H9 (cell line): Measurements from ENCODE around the gene MRPL55. TPM values are rescaled to one million over a fixed set of nuclear protein-coding genes. Genes with fewer than 3 reads are reported as not detected.
"Not testable (repeated sequence)": the region's sequence is repeated elsewhere in the genome, so short reads cannot be mapped to it uniquely, and the experiment has no call there.

Source experiments
- DNase-seq: peaks from one replicate; pipeline ENCODE4 v3.0.0-alpha.2; 2017
- H2AFZ ChIP-seq: one replicate; pipeline ENCODE4 v1.6.1; 2013; ENCODE audit warnings: mild to moderate bottlenecking, low read length, control low read depth, moderate library complexity
- H2AK5ac ChIP-seq: 2 replicates; pipeline ENCODE4 v1.6.1; 2013; ENCODE audit warnings: low read length, control low read depth, mixed read lengths; ENCODE audit not compliant: insufficient read length
- H2BK120ac ChIP-seq: one replicate; pipeline ENCODE4 v1.6.1; 2013; ENCODE audit warnings: low read depth, mild to moderate bottlenecking, low read length, control low read depth, inconsistent platforms; ENCODE audit not compliant: poor library complexity, severe bottlenecking
- H2BK12ac ChIP-seq: 2 replicates; pipeline ENCODE4 v1.6.1; 2013; ENCODE audit warnings: low read length, control low read depth, mixed read lengths, low read depth; ENCODE audit not compliant: insufficient read length
- H2BK15ac ChIP-seq: 2 replicates; pipeline ENCODE4 v1.6.1; 2013; ENCODE audit warnings: low read depth, low read length, control low read depth
- H2BK20ac ChIP-seq: one replicate; pipeline ENCODE4 v1.6.1; 2013; ENCODE audit warnings: low read depth, mild to moderate bottlenecking, low read length, control low read depth, inconsistent platforms; ENCODE audit not compliant: poor library complexity, severe bottlenecking
- H2BK5ac ChIP-seq: 2 replicates; pipeline ENCODE4 v1.6.1; 2013; ENCODE audit warnings: low read length, control low read depth, mixed read lengths; ENCODE audit not compliant: insufficient read length
- H3K14ac ChIP-seq: 2 replicates; pipeline ENCODE4 v1.6.1; 2013; ENCODE audit warnings: low read length, control low read depth; ENCODE audit not compliant: insufficient read depth
- H3K18ac ChIP-seq: 2 replicates; pipeline ENCODE4 v1.6.1; 2013; ENCODE audit warnings: low read depth, mild to moderate bottlenecking, mixed read lengths, low read length, control low read depth; ENCODE audit not compliant: insufficient read length
- H3K23ac ChIP-seq: 2 replicates; pipeline ENCODE4 v1.6.1; 2013; ENCODE audit warnings: low read length, control low read depth, mixed read lengths, low read depth; ENCODE audit not compliant: insufficient read length
- H3K23me2 ChIP-seq: 2 replicates; pipeline ENCODE4 v1.6.1; 2013; ENCODE audit warnings: low read depth, mild to moderate bottlenecking, mixed read lengths, low read length, control low read depth; ENCODE audit not compliant: insufficient read length, poor library complexity, severe bottlenecking
- H3K27ac ChIP-seq: 2 replicates; pipeline ENCODE4 v1.5.1; 2013; ENCODE audit warnings: low read length, control low read depth, mixed read lengths, low read depth; ENCODE audit not compliant: insufficient read length
- H3K27me3 ChIP-seq: 2 replicates; pipeline ENCODE4 v1.6.1; 2013; ENCODE audit warnings: low read length, control low read depth, inconsistent platforms; ENCODE audit not compliant: insufficient read depth
- H3K4ac ChIP-seq: 2 replicates; pipeline ENCODE4 v1.6.1; 2013; ENCODE audit warnings: low read depth, mild to moderate bottlenecking, control low read depth, inconsistent platforms, low read length, moderate library complexity
- H3K4me1 ChIP-seq: 2 replicates; pipeline ENCODE4 v1.6.1; 2013; ENCODE audit warnings: low read length, control low read depth, inconsistent platforms; ENCODE audit not compliant: insufficient read depth
- H3K4me2 ChIP-seq: 2 replicates; pipeline ENCODE4 v1.6.1; 2013; ENCODE audit warnings: low read length, control low read depth, mixed read lengths; ENCODE audit not compliant: insufficient read length, insufficient read depth
- H3K56ac ChIP-seq: 2 replicates; pipeline ENCODE4 v1.6.1; 2013; ENCODE audit warnings: low read depth, mild to moderate bottlenecking, mixed read lengths, low read length, control low read depth; ENCODE audit not compliant: insufficient read length
- H3K79me1 ChIP-seq: 2 replicates; pipeline ENCODE4 v1.6.1; 2013; ENCODE audit warnings: low read depth, mild to moderate bottlenecking, moderate library complexity, low read length, control low read depth, inconsistent platforms; ENCODE audit not compliant: insufficient read depth, poor library complexity, severe bottlenecking
- H3K79me2 ChIP-seq: 2 replicates; pipeline ENCODE4 v1.6.1; 2013; ENCODE audit warnings: low read length, control low read depth, inconsistent platforms; ENCODE audit not compliant: insufficient read depth
- H3K9ac ChIP-seq: 2 replicates; pipeline ENCODE4 v1.6.1; 2013; ENCODE audit warnings: low read length, control low read depth, mixed read lengths; ENCODE audit not compliant: insufficient read length; ENCODE audit errors: extremely low read depth
- H3K9me3 ChIP-seq: one replicate; pipeline ENCODE4 v1.6.1; 2013; ENCODE audit warnings: low read depth, low read length, inconsistent platforms; ENCODE audit not compliant: control insufficient read depth
- H3T11ph ChIP-seq: one replicate; pipeline ENCODE4 v1.6.1; 2013; ENCODE audit warnings: mild to moderate bottlenecking, low read length, control low read depth, inconsistent platforms
- H4K20me1 ChIP-seq: one replicate; pipeline ENCODE4 v1.6.1; 2013; ENCODE audit not compliant: control insufficient read depth, insufficient read length, insufficient read depth
- H4K5ac ChIP-seq: 2 replicates; pipeline ENCODE4 v1.6.1; 2013; ENCODE audit warnings: low read depth, mild to moderate bottlenecking, mixed read lengths, low read length, control low read depth; ENCODE audit not compliant: insufficient read length
- H4K8ac ChIP-seq: replicated peaks from 2 replicates; pipeline ENCODE4 v1.6.1; 2013; ENCODE audit warnings: low read length, control low read depth, mixed read lengths, low read depth; ENCODE audit not compliant: insufficient read length
- H4K91ac ChIP-seq: 2 replicates; pipeline ENCODE4 v1.6.1; 2013; ENCODE audit warnings: low read depth, mild to moderate bottlenecking, moderate library complexity, mixed read lengths, low read length, control low read depth; ENCODE audit not compliant: insufficient read length
- H3K27ac Mint-ChIP-seq, 3 experiments: 2 replicates in 2 of 3; 3 replicates in 1 of 3; pipeline ENCODE4 v1.8.0; 2020 to 2021; ENCODE audit warnings: mixed read lengths in 3 of 3, mild to moderate bottlenecking in 1 of 3, moderate library complexity in 1 of 3
- H3K27me3 Mint-ChIP-seq: 2 replicates; pipeline ENCODE4 v1.8.0; 2021; ENCODE audit warnings: low read depth, mild to moderate bottlenecking, moderate library complexity, mixed read lengths
- H3K36me3 Mint-ChIP-seq, 3 experiments: 2 replicates in 2 of 3; 3 replicates in 1 of 3; pipeline ENCODE4 v1.8.0; 2020 to 2021; ENCODE audit warnings: low read depth in 3 of 3, mixed read lengths in 3 of 3; ENCODE audit not compliant: insufficient read depth in 1 of 3
- H3K4me1 Mint-ChIP-seq, 2 experiments: 2 replicates each; pipeline ENCODE4 v1.8.0; 2020; ENCODE audit warnings: mixed read lengths in 2 of 2
- H3K4me3 Mint-ChIP-seq, 2 experiments: 2 replicates in 1 of 2; 3 replicates in 1 of 2; pipeline ENCODE4 v1.8.0; 2020 to 2021; ENCODE audit warnings: mild to moderate bottlenecking in 2 of 2, mixed read lengths in 2 of 2, moderate library complexity in 1 of 2
- H3K9me3 Mint-ChIP-seq, 2 experiments: 2 replicates in 1 of 2; 3 replicates in 1 of 2; pipeline ENCODE4 v1.8.0; 2020; ENCODE audit warnings: mild to moderate bottlenecking in 2 of 2, mixed read lengths in 2 of 2, moderate library complexity in 1 of 2
- CTCF ChIP-seq: fragments of 200-600 bp; sonication (generic); conservative IDR thresholded peaks from 3 replicates; pipeline ENCODE4 v1.8.0; 2021; ENCODE audit warnings: antibody characterized with exemption, mild to moderate bottlenecking
- WGBS: extraction: QIAGEN DNeasy Blood & Tissue Kit; methylation state at CpG from one replicate; pipeline ENCODE4 v1.1.7; 2013; ENCODE audit warnings: missing lambda C conversion rate, low lambda C conversion rate, mixed read lengths; ENCODE audit not compliant: insufficient read length; ENCODE audit errors: extremely low coverage; 5-methylcytosine and 5-hydroxymethylcytosine counted together
- total RNA-seq: library from RNA; stranded (reverse); gene quantifications from 2 replicates; pipeline ENCODE4 v1.2.1, GENCODE V29; 2021

The MRPL55 gene
- total RNA-seq, 1 experiment from 2014 or later, result 62.3 TPM

- H3K9ac ChIP-seq, result no peak overlapping the region
- Mint-ChIP-seq H3K9me3 (peaks cover 6 to 13% of the 10 kb centered on the region in 2 experiments), H3K4me1 (peaks cover 12 to 15% of the 10 kb centered on the region in 2 experiments), H3K27ac (no peak overlapping the region), H3K4me3 (no peak overlapping the region), H3K36me3 (peaks cover 7 to 8% (median 7%) of the 10 kb centered on the region in 3 experiments; a peak in 6 of 7 replicates), H3K27me3 (peaks cover 16% of the 10 kb centered on the region)
- no peak overlapping the region for H3K18ac ChIP-seq
- no peak overlapping the region for H2BK15ac ChIP-seq
- WGBS, result no CpG with 5 or more reads among the region's 7 CpGs
- no peak overlapping the region for H2BK5ac ChIP-seq
- H3K23me2 ChIP-seq, result peaks cover 10% of the 10 kb centered on the region
- no peak overlapping the region for H2BK120ac ChIP-seq
- no peak overlapping the region for H3T11ph ChIP-seq
- H4K5ac ChIP-seq, result no peak overlapping the region
- no peak overlapping the region for H3K27ac ChIP-seq
- H3K4me2 ChIP-seq, result no peak overlapping the region
- no peak overlapping the region for H3K56ac ChIP-seq
- H3K23ac ChIP-seq, result no peak overlapping the region
- no peak for DNase-seq
- no peaks in the 10 kb centered on the region for H3K27me3 ChIP-seq
- H4K20me1 ChIP-seq, result no peaks in the 10 kb centered on the region
- H3K4ac ChIP-seq, result no peak overlapping the region
- no peaks in the 10 kb centered on the region for H3K9me3 ChIP-seq
- H3K14ac ChIP-seq, result no peak overlapping the region
- no peaks in the 10 kb centered on the region for H3K4me1 ChIP-seq
- H2BK20ac ChIP-seq, result no peak overlapping the region
- H2AFZ ChIP-seq, result no peak overlapping the region
- H3K79me2 ChIP-seq, result no peaks in the 10 kb centered on the region
- no peak overlapping the region for H2AK5ac ChIP-seq
- no peak overlapping the region for H4K8ac ChIP-seq
- no peak overlapping the region for H4K91ac ChIP-seq
- no peak for TF ChIP-seq CTCF
- peaks cover 3% of the 10 kb centered on the region for H3K79me1 ChIP-seq
- no peak overlapping the region for H2BK12ac ChIP-seq
These were observed 3.1 kb upstream of the MRPL55 start for GRCh38 chr1:228112167-228112566.

- H2BK20ac ChIP-seq, H2BK15ac ChIP-seq, H2BK12ac ChIP-seq, H4K8ac ChIP-seq, H3K23me2 ChIP-seq, H3K4me3 Mint-ChIP-seq, H3K79me2 ChIP-seq, H2BK120ac ChIP-seq, H3K18ac ChIP-seq, H2BK5ac ChIP-seq, H2AK5ac ChIP-seq, H3K27me3 ChIP-seq, H3K4me2 ChIP-seq, H3K4ac ChIP-seq, H3K56ac ChIP-seq, H3K9me3 Mint-ChIP-seq, H3K9me3 ChIP-seq, H3K14ac ChIP-seq, H3K27ac Mint-ChIP-seq, H4K5ac ChIP-seq, H3K79me1 ChIP-seq, H3T11ph ChIP-seq, H2AFZ ChIP-seq, H4K91ac ChIP-seq, H3K9ac ChIP-seq, H3K4me1 ChIP-seq, H3K23ac ChIP-seq, H3K27ac ChIP-seq, H4K20me1 ChIP-seq, DNase-seq: not testable (repeated sequence)
- Mint-ChIP-seq H3K27me3 (peaks cover 16% of the 10 kb centered on the region), H3K4me1 (peaks cover 12 to 15% of the 10 kb centered on the region in 2 experiments), H3K36me3 (peaks cover 12 to 15% (median 15%) of the 10 kb centered on the region in 3 experiments; a peak in 6 of 7 replicates)
- WGBS, result no CpG with 5 or more reads among the region's 6 CpGs
These were observed 2.2 kb upstream of the MRPL55 start for GRCh38 chr1:228111315-228111714.
